Embryonic facial prominence (tissue), 1 donor: ENCODE results near the gene AUTS2.

Experiments used
- DNase-seq: peaks from one replicate; pipeline ENCODE4 v3.0.0-alpha.2; 2016; ENCODE audit errors: extremely low spot score

Gene AUTS2

GRCh38 chr7:69893906-69894305 lies 295.6 kb downstream of the AUTS2 start:
- DNase-seq: peak; percentile 36

- DNase-seq: no peak
These were observed 297.2 kb downstream of the AUTS2 start for GRCh38 chr7:69895446-69895845.

- no peak for DNase-seq
These were observed 297.8 kb downstream of the AUTS2 start for GRCh38 chr7:69896121-69896520.

GRCh38 chr7:69898189-69898588 lies 299.9 kb downstream of the AUTS2 start:
- no peak for DNase-seq

GRCh38 chr7:69903410-69903809 lies 305.1 kb downstream of the AUTS2 start:
- no peak for DNase-seq

- DNase-seq: no peak
These were observed 308.2 kb downstream of the AUTS2 start for GRCh38 chr7:69906283-69906995.

- DNase-seq: no peak
These were observed 309.4 kb downstream of the AUTS2 start for GRCh38 chr7:69907720-69908119.

- no peak for DNase-seq
These were observed 310.2 kb downstream of the AUTS2 start for GRCh38 chr7:69908454-69908853.

- DNase-seq: no peak
These were observed 311.9 kb downstream of the AUTS2 start for GRCh38 chr7:69910150-69910549.

- no peak for DNase-seq
These were observed 313.1 kb downstream of the AUTS2 start for GRCh38 chr7:69911337-69911736.

- DNase-seq: no peak
These were observed 313.9 kb downstream of the AUTS2 start for GRCh38 chr7:69912141-69912540.

GRCh38 chr7:69912846-69913245 lies 314.6 kb downstream of the AUTS2 start:
- DNase-seq: no peak

GRCh38 chr7:69919426-69920111 lies 321.3 kb downstream of the AUTS2 start:
- no peak for DNase-seq

GRCh38 chr7:69920797-69921196 lies 322.5 kb downstream of the AUTS2 start:
- no peak for DNase-seq

GRCh38 chr7:69922026-69922803 lies 323.9 kb downstream of the AUTS2 start:
- no peak for DNase-seq

- no peak for DNase-seq
These were observed 329.2 kb downstream of the AUTS2 start for GRCh38 chr7:69927461-69927860.

GRCh38 chr7:69928621-69929020 lies 330.3 kb downstream of the AUTS2 start:
- DNase-seq: no peak

GRCh38 chr7:69929622-69930021 lies 331.3 kb downstream of the AUTS2 start:
- DNase-seq: no peak

GRCh38 chr7:69932034-69932628 lies 333.9 kb downstream of the AUTS2 start:
- DNase-seq: peak; percentile 70

- DNase-seq: no peak
These were observed 336.0 kb downstream of the AUTS2 start for GRCh38 chr7:69934144-69934903.

- no peak for DNase-seq
These were observed 336.8 kb downstream of the AUTS2 start for GRCh38 chr7:69935107-69935506.

GRCh38 chr7:69937097-69937496 lies 338.8 kb downstream of the AUTS2 start:
- DNase-seq: no peak
